ENCODE results near the gene EPN2.

Gene EPN2

DNA sequence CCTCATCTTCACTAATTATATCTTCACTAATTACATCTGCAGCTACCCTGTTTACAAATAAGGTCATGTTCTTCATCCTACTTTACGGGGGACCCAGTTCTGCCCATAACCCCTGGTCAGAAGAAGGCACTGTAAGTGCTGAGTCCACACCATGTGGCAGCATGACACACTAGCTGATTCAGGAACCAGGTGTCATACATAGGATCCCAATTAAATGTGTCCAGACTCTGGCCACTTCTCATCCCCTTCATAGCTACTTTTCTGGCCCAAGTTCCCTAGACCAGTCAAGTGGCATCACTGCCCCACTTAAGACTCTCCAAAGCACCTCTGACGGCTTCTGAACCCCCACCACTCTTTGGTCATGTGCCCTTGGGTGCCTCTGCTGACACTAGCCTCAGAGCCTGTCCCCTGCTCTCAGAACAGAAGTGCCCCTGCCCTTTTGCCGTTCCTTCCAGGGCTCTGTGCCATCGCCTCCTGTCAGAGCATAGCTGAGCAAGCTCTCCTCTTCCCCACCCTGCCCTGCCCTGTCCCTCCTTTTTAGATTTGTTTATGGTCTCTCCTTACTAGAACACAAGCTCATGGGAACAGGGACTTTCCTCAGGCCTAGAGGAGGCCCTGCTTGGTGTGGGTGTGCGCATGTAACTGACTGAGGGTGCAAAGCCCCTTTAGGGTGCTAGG lies 64.2 kb downstream of the EPN2 start:
- CTCF ChIA-PET: no interaction called here
- POLR2A ChIA-PET: interaction anchor here (0.9 kb wide), 1 partner anchor 15 kb away, joined by 3 read pairs; no protein-coding TSS in a partner anchor
- TF ChIP-seq FOXK2 (IDR thresholded peaks at IDR 0.05) (no peak), L3MBTL2 (conservative IDR thresholded peaks at IDR 0.05) (no peak), LEF1 (IDR thresholded peaks at IDR 0.05; ENCODE audit: borderline replicate concordance) (no peak), FOXM1 (IDR thresholded peaks at IDR 0.05; ENCODE audit: borderline replicate concordance) (no peak), HDGF (IDR thresholded peaks at IDR 0.05; ENCODE audit: borderline replicate concordance) (no peak), TARDBP (IDR thresholded peaks at IDR 0.05) (no peak), NFRKB (IDR thresholded peaks at IDR 0.05) (no peak), SP1 (IDR thresholded peaks at IDR 0.05) (no peak), SUZ12 (IDR thresholded peaks at IDR 0.05) (no peak), CTBP1 (IDR thresholded peaks at IDR 0.05; ENCODE audit: borderline replicate concordance) (no peak), ARNT (IDR thresholded peaks at IDR 0.05) (no peak), BHLHE40 (IDR thresholded peaks at IDR 0.05; ENCODE audit: borderline replicate concordance) (no peak), FOXA1 (IDR thresholded peaks at IDR 0.05) (no peak), ZNF384 (IDR thresholded peaks at IDR 0.05) (no peak), ELF4 (IDR thresholded peaks at IDR 0.05) (no peak)
- TF ChIP-seq, protein P1, sequence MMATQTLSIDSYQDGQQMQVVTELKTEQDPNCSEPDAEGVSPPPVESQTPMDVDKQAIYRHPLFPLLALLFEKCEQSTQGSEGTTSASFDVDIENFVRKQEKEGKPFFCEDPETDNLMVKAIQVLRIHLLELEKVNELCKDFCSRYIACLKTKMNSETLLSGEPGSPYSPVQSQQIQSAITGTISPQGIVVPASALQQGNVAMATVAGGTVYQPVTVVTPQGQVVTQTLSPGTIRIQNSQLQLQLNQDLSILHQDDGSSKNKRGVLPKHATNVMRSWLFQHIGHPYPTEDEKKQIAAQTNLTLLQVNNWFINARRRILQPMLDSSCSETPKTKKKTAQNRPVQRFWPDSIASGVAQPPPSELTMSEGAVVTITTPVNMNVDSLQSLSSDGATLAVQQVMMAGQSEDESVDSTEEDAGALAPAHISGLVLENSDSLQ (IDR thresholded peaks at IDR 0.05): no peak
- DNase-seq (ENCODE audit: extremely low spot score): no peak

DNA sequence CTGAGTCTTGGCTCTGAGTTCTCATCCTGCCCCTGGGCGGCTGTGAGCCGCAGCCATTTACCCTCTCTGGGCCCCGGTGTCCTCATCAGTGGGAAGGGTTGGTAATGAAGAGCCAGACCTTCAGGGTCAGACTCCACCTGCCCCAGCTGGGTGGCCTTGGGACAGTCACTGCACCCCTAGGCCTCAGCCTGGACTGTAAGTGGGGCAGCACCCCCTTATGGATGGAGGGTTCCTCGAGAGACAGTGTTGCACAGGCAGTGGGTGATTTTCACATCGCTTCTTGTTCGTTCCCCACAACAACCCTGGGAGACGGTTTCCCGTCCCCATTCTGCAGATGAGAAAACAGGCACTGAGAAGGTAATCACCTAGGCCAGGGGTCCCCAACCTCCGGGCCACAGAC lies 64.8 kb downstream of the EPN2 start:
- POLR2A ChIA-PET: no interaction called here
- TF ChIP-seq FOXK2 (IDR thresholded peaks at IDR 0.05) (no peak), TARDBP (IDR thresholded peaks at IDR 0.05) (no peak), FOXA1 (IDR thresholded peaks at IDR 0.05) (no peak), FOXM1 (IDR thresholded peaks at IDR 0.05; ENCODE audit: borderline replicate concordance) (no peak), LEF1 (IDR thresholded peaks at IDR 0.05; ENCODE audit: borderline replicate concordance) (no peak), SP1 (IDR thresholded peaks at IDR 0.05) (no peak), BHLHE40 (IDR thresholded peaks at IDR 0.05; ENCODE audit: borderline replicate concordance) (no peak), ZNF384 (IDR thresholded peaks at IDR 0.05) (no peak), CTBP1 (IDR thresholded peaks at IDR 0.05; ENCODE audit: borderline replicate concordance) (no peak), ARNT (IDR thresholded peaks at IDR 0.05) (no peak), NFRKB (IDR thresholded peaks at IDR 0.05) (no peak), ELF4 (IDR thresholded peaks at IDR 0.05) (no peak), L3MBTL2 (conservative IDR thresholded peaks at IDR 0.05) (no peak), SUZ12 (IDR thresholded peaks at IDR 0.05) (no peak), HDGF (IDR thresholded peaks at IDR 0.05; ENCODE audit: borderline replicate concordance) (no peak)
- TF ChIP-seq, protein P1 (IDR thresholded peaks at IDR 0.05): no peak
- CTCF ChIA-PET: no interaction called here
- no peak for DNase-seq (ENCODE audit: extremely low spot score)

DNA sequence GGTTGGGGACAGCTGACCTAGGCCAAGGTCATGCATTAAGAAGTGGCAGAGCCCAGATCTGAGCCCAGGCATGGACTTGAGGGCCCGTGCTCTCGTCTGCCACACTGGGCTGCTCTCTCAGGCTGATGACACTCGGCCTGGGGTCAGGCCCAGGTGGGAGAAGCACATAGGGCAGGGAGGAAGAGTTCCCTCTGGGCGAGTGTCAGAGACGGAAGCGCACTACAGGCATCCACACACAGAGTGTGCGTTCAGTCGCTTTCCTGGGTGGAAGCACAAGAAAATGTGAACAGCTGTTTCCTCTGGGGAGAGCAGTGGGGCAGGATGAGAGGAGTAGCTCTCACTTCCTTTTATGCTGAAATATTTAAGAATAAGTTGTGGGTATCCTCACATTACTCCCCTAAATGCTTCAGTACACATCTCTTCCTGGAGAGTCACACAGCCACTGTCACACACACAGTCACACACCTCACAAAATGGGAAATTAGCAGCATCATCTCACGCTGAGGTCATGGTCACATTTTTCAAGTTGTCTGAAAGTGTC lies 65.7 kb downstream of the EPN2 start:
- TF ChIP-seq ELF4 (IDR thresholded peaks at IDR 0.05) (no peak), ARNT (IDR thresholded peaks at IDR 0.05) (no peak), TARDBP (IDR thresholded peaks at IDR 0.05) (no peak), BHLHE40 (IDR thresholded peaks at IDR 0.05; ENCODE audit: borderline replicate concordance) (no peak), SP1 (IDR thresholded peaks at IDR 0.05) (no peak), SUZ12 (IDR thresholded peaks at IDR 0.05) (no peak), FOXK2 (IDR thresholded peaks at IDR 0.05) (no peak), NFRKB (IDR thresholded peaks at IDR 0.05) (no peak), CTBP1 (IDR thresholded peaks at IDR 0.05; ENCODE audit: borderline replicate concordance) (no peak), L3MBTL2 (conservative IDR thresholded peaks at IDR 0.05) (no peak), FOXM1 (IDR thresholded peaks at IDR 0.05; ENCODE audit: borderline replicate concordance) (no peak), FOXA1 (IDR thresholded peaks at IDR 0.05) (no peak), ZNF384 (IDR thresholded peaks at IDR 0.05) (no peak), HDGF (IDR thresholded peaks at IDR 0.05; ENCODE audit: borderline replicate concordance) (no peak), LEF1 (IDR thresholded peaks at IDR 0.05; ENCODE audit: borderline replicate concordance) (no peak)
- TF ChIP-seq, protein P1 (IDR thresholded peaks at IDR 0.05): no peak
- ChIA-PET POLR2A (interaction anchor here (1.0 kb wide), 1 partner anchor 75 kb away, joined by 4 read pairs; the partner anchor contains the start of gene MAPK7), CTCF (no interaction called here)
- DNase-seq (ENCODE audit: extremely low spot score): no peak

DNA sequence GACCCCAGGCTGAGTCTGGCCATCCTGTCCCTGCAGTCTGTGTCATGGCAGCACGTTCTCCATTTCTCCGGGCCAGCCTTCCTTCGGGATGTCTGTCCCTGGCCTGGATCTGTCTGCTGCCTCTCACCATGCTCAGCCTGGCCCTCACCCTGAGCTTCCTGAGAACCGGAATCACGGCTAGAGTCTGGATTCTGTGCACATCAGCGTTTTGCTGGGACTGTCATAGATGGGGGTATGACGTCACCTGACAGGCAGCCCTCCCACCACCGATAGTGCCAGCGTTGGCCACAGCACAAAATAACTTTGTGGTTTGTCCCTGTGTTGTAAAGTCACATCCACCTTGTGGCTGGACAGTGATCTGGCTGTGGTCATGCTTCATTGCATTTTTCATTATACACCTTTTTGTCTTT lies 66.2 kb downstream of the EPN2 start:
- CTCF ChIA-PET: no interaction called here
- no peak for DNase-seq (ENCODE audit: extremely low spot score)
- POLR2A ChIA-PET: interaction anchor here (1.0 kb wide), 1 partner anchor 75 kb away, joined by 4 read pairs; the partner anchor contains the start of gene MAPK7
- no peak for TF ChIP-seq CTBP1 (IDR thresholded peaks at IDR 0.05; ENCODE audit: borderline replicate concordance)
- no peak for TF ChIP-seq LEF1 (IDR thresholded peaks at IDR 0.05; ENCODE audit: borderline replicate concordance)
- no peak for TF ChIP-seq HDGF (IDR thresholded peaks at IDR 0.05; ENCODE audit: borderline replicate concordance)
- TF ChIP-seq FOXA1 (IDR thresholded peaks at IDR 0.05): no peak
- TF ChIP-seq FOXK2 (IDR thresholded peaks at IDR 0.05): no peak
- TF ChIP-seq ELF4 (IDR thresholded peaks at IDR 0.05): no peak
- no peak for TF ChIP-seq SP1 (IDR thresholded peaks at IDR 0.05)
- TF ChIP-seq ZNF384 (IDR thresholded peaks at IDR 0.05): no peak
- no peak for TF ChIP-seq NFRKB (IDR thresholded peaks at IDR 0.05)
- no peak for TF ChIP-seq TARDBP (IDR thresholded peaks at IDR 0.05)
- TF ChIP-seq, protein P1 (IDR thresholded peaks at IDR 0.05): no peak
- no peak for TF ChIP-seq ARNT (IDR thresholded peaks at IDR 0.05)
- TF ChIP-seq FOXM1 (IDR thresholded peaks at IDR 0.05; ENCODE audit: borderline replicate concordance): no peak
- TF ChIP-seq SUZ12 (IDR thresholded peaks at IDR 0.05): no peak
- TF ChIP-seq BHLHE40 (IDR thresholded peaks at IDR 0.05; ENCODE audit: borderline replicate concordance): no peak
